Ovary (tissue), 9 donors: ENCODE results near the gene JDP2. TPM values are rescaled to one million over a fixed set of nuclear protein-coding genes. Genes with fewer than 3 reads are reported as not detected.

ENCODE experiments used
- DNase-seq, 5 donors: peaks; one replicate each; pipeline ENCODE4 v3.0.0-alpha.2; 2019 to 2020
- H3K27ac ChIP-seq, 2 donors: fragments of 200-600 bp; one replicate each; pipeline versions ENCODE4 v1.5.1 to v1.8.0; 2019 to 2022
- H3K27me3 ChIP-seq: fragments of 200-600 bp; one replicate; pipeline ENCODE4 v1.8.0; 2022
- H3K36me3 ChIP-seq: fragments of 200-600 bp; sonication (generic); one replicate; pipeline ENCODE4 v1.5.1; 2019
- H3K4me1 ChIP-seq: one replicate; pipeline ENCODE4 v1.8.1; 2013; ENCODE audit warnings: mild to moderate bottlenecking, moderate library complexity; ENCODE audit not compliant: insufficient read depth
- H3K4me3 ChIP-seq: fragments of 200-600 bp; sonication (generic); one replicate; pipeline ENCODE4 v1.5.1; 2017
- H3K9me3 ChIP-seq, 2 donors: fragments of 200-600 bp in 1 of 2; sonication (generic) in 1 of 2; one replicate each; pipeline versions ENCODE4 v1.5.1 to v1.8.1; 2013 to 2019; ENCODE audit warnings: mild to moderate bottlenecking in 1 of 2, moderate library complexity in 1 of 2
- EP300 ChIP-seq: sonication (generic); formaldehyde crosslinking; IDR thresholded peaks from one replicate; pipeline ENCODE4 v1.6.1; 2017; ENCODE audit warnings: antibody characterized with exemption
- POLR2A ChIP-seq: fragments of 450-650 bp; IDR thresholded peaks from one replicate; pipeline ENCODE4 v1.6.1; 2017; ENCODE audit warnings: antibody characterized with exemption, mild to moderate bottlenecking, moderate library complexity
- WGBS, 3 donors: extraction: QIAGEN DNeasy Blood & Tissue Kit in 1 of 3; methylation state at CpG; one replicate each; pipeline versions ENCODE4 v1.1.5 to v1.1.7; 2013 to 2017; 5-methylcytosine and 5-hydroxymethylcytosine counted together
- intact Hi-C, 4 donors: fragments of 100-400 bp; cut with DNase I; formaldehyde crosslinking; loops; one replicate each; pipeline versions ENCODE4 v1.11.0 to v1.15.1; 2022 to 2023
- polyA plus RNA-seq, 2 donors: library from polyadenylated mRNA; stranded (reverse); fragments of 200-250 nt in 1 of 2; fragments of 350-450 nt in 1 of 2; fragmentation: Illumina TruSeq in 1 of 2; extraction: RNeasy Lipid Tissue Mini Kit (QIAGEN cat#74804) in 1 of 2; gene quantifications; one replicate each; pipeline ENCODE4 v1.2.3, GENCODE V29; 2013 to 2014
- total RNA-seq, 7 donors: library from RNA; depleted of rRNA in 2 of 7; stranded (reverse); fragments of >200 nt in 2 of 7; fragmentation: NEBNext Ultra II Directional in 3 of 7; extraction: Animal tissue kit (Norgen Biotek cat#: 25700) in 3 of 7; gene quantifications; one replicate each; pipeline versions ENCODE4 v1.1.0 to v1.2.4, GENCODE V29; 2016 to 2023
- TF ChIP-seq, protein P1 (sequence below), 3 donors: fragments of 450-650 bp in 2 of 3; fragments of 200-600 bp in 1 of 3; IDR thresholded peaks; one replicate each; pipeline versions ENCODE4 v1.5.1 to v1.8.0; 2016 to 2022; ENCODE audit warnings: antibody characterized with exemption in 3 of 3, mild to moderate bottlenecking in 1 of 3
- donor health status: DM: no; HTN: no; CAD: no; lungs with moderate emphysema.
- donor health status: DM: no; HTN: no; CAD: no.
- donor health status: Bipolar disorder and iron deficiency.
- donor health status: DM: yes; HTN: yes; CAD: no.
- donor health status: DM: no; HTN: no; CAD: no.
- donor health status: DM: yes; HTN: yes; CAD: no.

The JDP2 gene
- total and polyA plus RNA-seq, 9 donors, result 16.2 to 89.9 (median 26.8) TPM

DNA sequence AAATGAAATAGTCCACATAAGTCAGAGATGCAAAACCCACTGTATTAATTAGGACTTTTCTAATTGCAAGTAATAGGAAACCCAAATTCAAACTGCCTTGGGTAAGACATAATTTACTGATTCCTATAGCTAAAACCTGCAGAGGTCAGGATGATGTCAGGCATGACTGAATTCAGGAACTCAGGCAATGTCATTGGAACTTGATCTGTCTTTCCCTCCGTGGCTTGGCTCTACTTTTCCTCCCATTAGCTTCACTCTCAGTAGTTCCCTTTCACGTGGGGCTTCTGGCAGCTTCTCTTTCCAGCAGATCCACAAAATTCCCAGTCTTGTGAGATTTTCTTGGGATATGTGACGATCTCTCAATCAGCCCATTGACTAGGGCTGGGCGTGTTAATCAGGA is 2.4 kb upstream of the JDP2 start:
- WGBS, 3 donors, result 85 to 88% (median 85%) methylated on average over 4 of the region's 4 CpGs
- no peaks in the 10 kb centered on the region for H3K36me3 ChIP-seq
- intact Hi-C loops, result loop anchor here in 1 of 4 donors (10.0 kb wide), 1 partner anchor 111 kb away; no protein-coding TSS in a partner anchor
- H3K4me3 ChIP-seq, result no peak overlapping the region
- no peaks in the 10 kb centered on the region for H3K9me3 ChIP-seq
- H3K4me1 ChIP-seq, result peaks cover 7% of the 10 kb centered on the region
- H3K27me3 ChIP-seq, result no peaks in the 10 kb centered on the region
- no peak for TF ChIP-seq EP300
- TF ChIP-seq, protein P1, sequence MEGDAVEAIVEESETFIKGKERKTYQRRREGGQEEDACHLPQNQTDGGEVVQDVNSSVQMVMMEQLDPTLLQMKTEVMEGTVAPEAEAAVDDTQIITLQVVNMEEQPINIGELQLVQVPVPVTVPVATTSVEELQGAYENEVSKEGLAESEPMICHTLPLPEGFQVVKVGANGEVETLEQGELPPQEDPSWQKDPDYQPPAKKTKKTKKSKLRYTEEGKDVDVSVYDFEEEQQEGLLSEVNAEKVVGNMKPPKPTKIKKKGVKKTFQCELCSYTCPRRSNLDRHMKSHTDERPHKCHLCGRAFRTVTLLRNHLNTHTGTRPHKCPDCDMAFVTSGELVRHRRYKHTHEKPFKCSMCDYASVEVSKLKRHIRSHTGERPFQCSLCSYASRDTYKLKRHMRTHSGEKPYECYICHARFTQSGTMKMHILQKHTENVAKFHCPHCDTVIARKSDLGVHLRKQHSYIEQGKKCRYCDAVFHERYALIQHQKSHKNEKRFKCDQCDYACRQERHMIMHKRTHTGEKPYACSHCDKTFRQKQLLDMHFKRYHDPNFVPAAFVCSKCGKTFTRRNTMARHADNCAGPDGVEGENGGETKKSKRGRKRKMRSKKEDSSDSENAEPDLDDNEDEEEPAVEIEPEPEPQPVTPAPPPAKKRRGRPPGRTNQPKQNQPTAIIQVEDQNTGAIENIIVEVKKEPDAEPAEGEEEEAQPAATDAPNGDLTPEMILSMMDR (IDR thresholded peaks at IDR 0.05), result no peak
- no peak for TF ChIP-seq POLR2A
- H3K27ac ChIP-seq, result no peak overlapping the region
- no peak for DNase-seq

DNA sequence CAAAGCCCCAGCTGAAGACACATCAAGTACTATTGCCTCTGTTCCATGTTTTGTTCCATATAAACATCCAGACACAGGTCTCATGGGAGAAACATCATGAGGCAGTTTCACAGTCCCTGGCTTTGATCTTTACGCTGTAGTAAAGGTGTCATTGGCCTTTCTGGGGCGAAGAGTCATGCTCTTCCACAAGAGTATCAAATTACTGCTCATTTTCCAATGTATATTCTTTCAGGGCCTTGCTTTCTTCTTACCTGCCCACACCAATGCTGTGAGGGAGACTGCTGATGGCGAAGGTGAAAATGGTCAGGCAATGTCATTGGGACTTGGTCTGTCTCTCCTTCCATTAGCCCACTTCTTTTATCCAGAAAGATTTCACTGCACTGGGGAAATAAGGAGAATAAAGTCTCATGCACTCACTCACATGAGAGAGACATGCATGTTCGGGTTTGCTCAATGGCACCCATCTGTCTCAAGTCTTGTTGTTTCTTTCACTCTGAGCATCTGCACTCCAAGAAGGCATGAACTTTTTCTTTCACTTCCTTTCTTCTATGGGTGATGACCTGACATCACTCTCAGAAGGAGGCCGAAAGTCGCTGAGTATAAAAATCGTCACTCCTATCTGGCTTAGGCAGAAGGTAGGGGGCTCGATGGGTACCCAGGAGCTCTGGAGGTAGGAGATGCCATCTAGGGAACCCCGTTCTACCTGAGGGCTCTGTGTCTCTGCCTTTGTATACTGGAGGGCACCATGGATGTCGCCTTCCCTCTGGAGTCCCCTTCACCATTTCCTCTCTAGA is 1.3 kb upstream of the JDP2 start:
- Histone ChIP-seq H3K9me3 (no peaks in the 10 kb centered on the region), H3K4me3 (no peak overlapping the region), H3K27me3 (no peaks in the 10 kb centered on the region), H3K27ac (peak overlapping the region in 1 of 2 donors; percentile 82), H3K36me3 (no peaks in the 10 kb centered on the region), H3K4me1 (peaks cover 8% of the 10 kb centered on the region)
- no peak for DNase-seq
- intact Hi-C loops, result loop anchor here in 1 of 4 donors (10.0 kb wide), 1 partner anchor 112 kb away; no protein-coding TSS in a partner anchor
- TF ChIP-seq EP300 (no peak), POLR2A (no peak)
- TF ChIP-seq, protein P1 (IDR thresholded peaks at IDR 0.05), result no peak
- WGBS, 3 donors, result 94 to 99% (median 95%) methylated on average over 10 of the region's 10 CpGs

DNA sequence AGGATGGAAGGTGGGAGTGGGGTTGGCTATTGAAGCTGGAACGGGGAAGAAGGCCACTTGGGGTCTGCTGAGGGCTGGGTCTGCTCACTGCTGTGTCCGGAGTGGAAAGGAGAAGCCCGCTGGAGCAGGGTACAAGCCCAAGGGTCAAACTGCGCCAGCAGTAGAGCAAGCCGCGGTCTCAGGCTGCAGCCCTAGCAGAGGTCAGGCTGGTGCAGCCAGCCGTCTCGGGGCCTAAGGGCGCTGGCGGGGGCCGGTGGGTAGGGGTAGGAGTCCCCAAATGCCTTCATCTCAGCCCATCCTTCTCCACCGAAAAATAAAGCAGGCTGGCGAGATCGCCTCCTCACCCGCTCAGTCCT is 718 bp upstream of the JDP2 start:
- peak overlapping the region in 1 of 2 donors; percentile 82 for H3K27ac ChIP-seq
- no peak for TF ChIP-seq EP300
- TF ChIP-seq POLR2A, result no peak
- TF ChIP-seq, protein P1 (IDR thresholded peaks at IDR 0.05), result no peak
- no peaks in the 10 kb centered on the region for H3K9me3 ChIP-seq
- DNase-seq, result peak in 1 of 5 donors; percentile 32
- H3K4me1 ChIP-seq, result peaks cover 8% of the 10 kb centered on the region
- H3K27me3 ChIP-seq, result no peaks in the 10 kb centered on the region
- H3K4me3 ChIP-seq, result peak overlapping the region; percentile 62
- WGBS, 3 donors, result 27 to 42% (median 39%) methylated on average over 15 of the region's 15 CpGs
- no peaks in the 10 kb centered on the region for H3K36me3 ChIP-seq
- intact Hi-C loops, result loop anchor here in 1 of 4 donors (10.0 kb wide), 1 partner anchor 112 kb away; no protein-coding TSS in a partner anchor

DNA sequence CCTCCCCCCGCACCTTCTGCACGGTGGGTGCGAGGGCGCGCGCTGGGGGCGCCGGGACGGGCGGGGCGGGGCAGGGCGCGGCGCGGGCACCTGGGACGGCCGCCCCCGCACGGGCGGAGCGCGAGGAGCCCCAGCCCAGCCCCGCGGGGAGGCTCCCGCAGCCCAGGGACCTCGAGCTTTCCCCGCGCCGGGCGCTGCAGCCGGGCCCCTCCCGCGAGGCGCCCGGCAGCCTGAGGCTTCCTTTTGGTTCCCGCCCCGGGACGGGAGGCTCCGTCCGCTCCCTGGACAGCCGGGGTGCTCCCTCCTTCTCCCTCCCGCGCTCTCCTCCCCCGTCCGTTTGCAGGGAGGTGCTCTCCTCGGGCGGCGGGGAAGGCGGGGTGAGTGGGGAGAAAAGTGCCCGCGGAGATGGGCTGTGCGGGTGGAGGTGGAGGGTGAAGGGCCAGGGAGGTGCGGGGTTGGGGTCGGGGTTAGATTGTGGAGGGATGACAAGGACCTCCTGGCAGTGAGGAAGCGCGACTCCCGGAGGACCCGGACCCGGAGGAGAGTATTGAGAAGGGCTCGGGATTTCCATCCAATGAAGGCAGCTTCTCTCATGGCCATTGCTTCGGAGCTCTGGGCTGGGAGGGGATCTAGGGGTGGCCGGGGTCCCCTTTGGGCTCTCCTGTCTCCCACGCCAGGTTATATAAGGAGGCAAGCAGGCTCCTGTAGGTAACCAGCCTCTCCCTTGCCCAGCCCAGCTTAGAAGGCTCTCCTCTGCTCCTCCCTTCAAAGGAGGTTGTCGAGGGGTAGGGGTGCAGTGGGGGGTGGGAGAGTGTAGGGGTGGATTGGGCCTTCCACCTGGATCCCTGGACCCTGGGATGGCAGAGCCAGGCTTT is 645 bp downstream of the JDP2 start:
- H3K36me3 ChIP-seq, result no peaks in the 10 kb centered on the region
- 1% methylated on average over 41 to 64 of the region's 64 CpGs for WGBS, 3 donors
- DNase-seq, result peak; percentile 39 to 67 (median 53)

More for the DNA sequence above, 645 bp downstream of the JDP2 start:
- H3K4me1 ChIP-seq, result peaks cover 8% of the 10 kb centered on the region
- peak overlapping the region; percentile 56 to 61 for H3K27ac ChIP-seq
- H3K9me3 ChIP-seq, result no peaks in the 10 kb centered on the region
- TF ChIP-seq, protein P1 (IDR thresholded peaks at IDR 0.05), result no peak
- TF ChIP-seq POLR2A (no peak), EP300 (no peak)
- H3K27me3 ChIP-seq, result no peaks in the 10 kb centered on the region
- peak overlapping the region; percentile 62 for H3K4me3 ChIP-seq
- intact Hi-C loops, result loop anchor here in 1 of 4 donors (10.0 kb wide), 1 partner anchor 114 kb away; no protein-coding TSS in a partner anchor
